Astrocyte of the hippocampus (primary cell): ENCODE data around the gene ZEB2.
A peak's percentile ranks its signal among the peaks of the same experiment; 100 is the strongest.

Experiments used
- DNase-seq: peaks from one replicate; pipeline ENCODE4 v3.0.0; 2011; ENCODE audit warnings: low read depth, low spot score

The ZEB2 gene

DNA sequence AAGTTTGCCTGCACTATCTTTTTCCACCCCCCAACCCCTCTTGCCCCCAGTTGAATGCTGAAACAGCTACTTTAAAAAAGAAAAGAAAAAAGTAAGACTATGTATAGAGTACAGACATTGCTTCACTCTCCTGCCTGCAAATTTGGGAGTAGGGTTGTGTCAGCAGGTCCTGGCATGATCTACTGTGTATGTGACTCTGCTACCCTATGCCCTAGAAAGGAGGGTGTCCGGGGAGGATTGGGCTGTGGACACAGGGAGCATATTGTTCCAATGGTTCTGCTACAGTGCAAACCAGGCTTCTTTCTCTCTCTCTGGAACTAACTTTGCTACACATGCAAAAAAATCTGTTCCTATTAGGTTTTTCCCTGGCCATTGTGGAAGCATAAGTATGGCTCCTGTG lies 9.9 kb upstream of the ZEB2 start:
- DNase-seq = no peak

DNA sequence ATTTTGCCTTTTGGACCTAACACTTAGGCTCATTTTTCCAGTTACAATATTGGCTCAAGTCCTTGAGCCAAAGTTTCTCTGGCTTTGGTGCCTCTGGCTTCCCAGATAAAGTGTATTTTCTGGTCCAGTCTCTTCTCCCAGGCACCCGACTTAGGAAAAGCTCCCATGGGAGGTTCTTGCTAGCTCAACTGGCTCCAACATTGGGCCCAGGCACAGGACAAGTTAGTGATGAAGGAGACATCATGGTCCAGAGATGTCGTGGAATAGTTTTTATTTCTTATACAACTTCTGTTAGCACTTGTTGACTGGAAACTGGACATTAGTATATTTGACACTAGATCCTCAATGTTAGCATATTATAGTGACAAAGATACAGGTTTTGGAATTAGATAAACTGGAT lies 8.2 kb upstream of the ZEB2 start:
- DNase-seq = no peak

DNA sequence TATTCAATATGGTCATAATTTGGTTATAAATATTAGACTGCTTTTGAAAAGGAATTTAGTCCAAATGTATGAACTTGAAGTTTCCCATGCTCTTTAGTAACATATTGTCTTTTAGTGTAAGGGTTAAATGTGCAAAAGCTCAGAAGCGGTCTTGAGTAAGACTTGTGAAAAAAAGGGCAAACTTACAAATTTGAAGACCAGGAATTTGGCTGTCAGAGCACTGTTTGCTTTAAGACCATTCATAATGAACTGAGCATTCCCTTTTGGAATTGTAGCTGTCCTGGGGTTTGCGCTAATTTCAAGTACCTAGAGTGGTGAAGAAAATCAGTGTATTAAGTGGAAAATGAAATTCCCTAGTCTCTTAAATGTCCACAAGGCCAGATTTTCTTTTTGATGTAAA lies 6.9 kb upstream of the ZEB2 start:
- no peak for DNase-seq

DNA sequence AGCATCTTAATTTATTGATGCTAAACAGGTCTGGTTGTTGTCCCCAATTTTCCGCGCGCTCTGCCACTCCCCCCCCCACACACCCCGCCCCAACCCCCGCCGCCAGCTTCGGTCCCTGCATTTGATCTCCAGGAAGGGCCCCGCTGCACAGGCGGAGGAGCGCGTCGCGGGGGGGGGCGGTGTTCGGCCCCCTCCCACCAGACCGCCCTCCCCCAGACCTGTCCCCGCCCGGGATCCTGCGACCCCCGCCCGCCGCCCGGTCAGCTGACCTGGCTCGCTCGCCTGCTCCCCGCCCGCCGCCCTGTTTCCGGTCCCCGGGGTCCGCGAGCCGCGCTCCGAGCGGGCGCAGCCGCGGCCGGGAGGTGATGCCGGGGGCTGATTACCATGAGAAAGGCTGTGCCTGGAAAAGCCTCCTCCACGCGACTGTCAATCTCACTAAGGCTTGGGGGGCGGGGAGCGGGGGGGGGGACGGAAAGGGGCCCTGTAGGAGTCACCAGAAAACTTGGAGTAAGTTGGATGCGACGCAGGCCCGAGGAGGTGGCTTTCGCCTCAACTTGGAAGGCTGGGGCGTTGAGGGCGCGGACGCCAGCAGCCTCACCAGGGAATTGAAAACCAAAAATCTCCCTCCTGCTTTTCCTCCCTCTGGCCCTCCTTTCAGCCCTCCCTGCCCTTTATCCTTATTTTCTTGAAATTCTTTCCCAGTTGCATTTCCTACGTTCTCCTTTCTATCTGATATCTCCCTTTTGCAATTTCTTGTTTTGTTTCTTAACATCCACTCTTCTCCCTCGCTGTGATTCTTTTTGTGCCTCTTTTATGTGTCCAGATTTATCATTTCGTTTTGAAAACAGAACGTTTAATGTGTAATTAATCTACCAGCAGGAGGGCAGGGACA lies 4.4 kb upstream of the ZEB2 start:
- peak; percentile 75 for DNase-seq

DNA sequence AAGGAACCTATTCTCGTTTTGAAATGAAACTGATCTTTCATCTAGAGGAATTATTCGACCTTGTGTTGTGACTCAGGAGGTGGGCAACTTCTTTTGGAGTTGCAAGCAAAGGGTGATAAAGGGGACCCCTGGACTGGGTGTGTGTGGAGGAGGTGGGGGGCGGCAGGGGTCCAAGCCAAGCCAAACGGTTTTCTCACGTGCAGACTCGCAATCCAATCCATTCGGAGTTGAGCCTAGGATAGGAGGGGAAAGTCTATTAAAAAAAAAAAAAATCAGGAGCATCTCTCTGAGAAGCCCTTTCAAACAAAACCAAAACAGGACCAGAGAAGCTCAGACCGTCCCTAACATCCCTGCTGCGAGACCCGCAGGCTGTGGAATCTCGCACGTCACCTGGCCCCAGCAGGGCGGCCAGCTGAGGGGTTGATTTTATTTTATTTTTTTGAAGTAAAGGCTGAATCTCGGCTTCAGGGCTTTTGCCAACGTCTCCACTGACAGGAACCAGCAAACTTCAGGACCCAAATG lies 3.7 kb upstream of the ZEB2 start:
- DNase-seq = peak; percentile 46

DNA sequence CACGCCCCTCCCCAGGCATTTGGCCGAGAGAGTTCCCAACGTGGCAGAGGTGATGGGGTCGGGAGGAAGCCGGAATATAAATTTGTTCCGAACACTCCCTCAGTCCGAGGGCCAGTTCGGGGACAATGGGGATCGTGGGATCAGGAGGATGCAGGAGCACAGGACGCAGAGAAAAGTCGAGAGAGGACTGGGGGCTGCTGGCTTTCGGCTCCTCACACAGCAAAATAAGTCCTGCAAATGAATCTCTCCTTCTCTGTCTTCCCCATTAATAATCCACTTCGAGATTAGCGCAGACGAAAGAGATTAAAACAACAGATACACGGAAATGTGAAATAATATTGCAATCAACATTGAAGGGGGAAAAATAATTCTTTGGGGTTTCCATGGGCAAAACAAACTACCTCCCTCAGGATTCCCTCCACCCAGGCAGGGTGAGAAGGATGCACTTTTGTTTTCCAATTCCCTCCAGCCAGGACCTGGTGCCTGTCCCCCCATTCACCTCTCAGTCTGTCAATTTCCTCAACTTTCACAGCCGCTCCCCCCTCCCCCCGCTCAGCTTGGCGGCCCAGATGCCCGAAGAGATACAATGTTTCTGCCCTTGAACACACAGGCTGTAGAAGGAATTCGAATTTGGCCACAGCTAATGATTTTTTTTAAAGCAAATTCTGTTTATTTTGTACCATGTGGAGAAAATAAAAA lies 3.1 kb upstream of the ZEB2 start:
- DNase-seq = peak; percentile 39

DNA sequence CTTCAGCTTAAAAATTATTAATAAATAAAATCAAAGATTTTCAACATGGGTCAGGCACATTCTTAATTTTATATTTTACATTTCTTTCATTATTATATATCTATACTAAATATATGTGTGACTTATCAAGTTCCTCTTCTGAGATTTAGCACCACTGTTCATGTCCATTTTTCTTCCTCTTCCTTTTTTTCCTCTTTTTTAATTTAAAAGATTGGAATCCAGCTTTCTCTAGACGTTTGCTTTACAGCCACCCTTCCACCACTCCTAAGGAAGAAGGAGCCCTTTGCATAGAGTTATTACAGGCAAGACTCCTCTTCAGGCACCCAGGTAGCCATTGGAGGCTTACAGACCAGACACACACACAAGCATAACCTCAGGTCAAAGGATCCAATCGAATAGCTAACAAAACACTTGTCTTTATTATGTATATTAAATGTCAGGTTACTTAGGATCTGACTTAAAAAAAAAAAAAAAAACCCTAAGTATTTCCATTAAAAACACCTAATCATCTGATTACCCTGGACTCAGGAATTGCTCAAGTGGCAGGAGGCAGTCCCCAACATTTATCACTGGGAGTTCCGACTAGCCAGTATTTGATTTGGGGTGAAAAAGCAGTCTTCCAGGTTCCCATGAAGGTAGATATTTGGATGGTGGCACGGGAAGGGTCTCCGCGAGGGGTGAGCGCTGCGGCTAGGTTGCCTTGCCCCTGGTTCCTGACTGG lies 2.4 kb upstream of the ZEB2 start:
- DNase-seq = no peak

DNA sequence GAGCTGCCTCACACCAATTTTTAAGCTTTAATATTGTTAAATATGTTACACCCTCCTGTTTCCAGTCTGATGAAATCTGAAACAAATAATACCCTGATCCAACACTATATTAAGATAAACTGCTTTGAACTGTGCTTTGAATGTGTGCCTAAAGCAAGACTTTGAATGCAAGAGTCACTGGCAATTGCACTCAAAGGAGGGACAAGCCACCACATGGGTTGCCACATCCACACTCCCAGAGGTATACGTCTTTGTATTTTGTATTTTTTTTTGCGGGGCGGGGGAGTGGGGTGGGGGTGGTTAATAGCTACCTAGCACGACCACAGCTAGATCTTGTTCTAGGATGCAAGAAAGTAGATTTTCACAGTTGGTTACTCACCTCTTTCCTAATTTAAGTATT lies 1.8 kb upstream of the ZEB2 start:
- no peak for DNase-seq

DNA sequence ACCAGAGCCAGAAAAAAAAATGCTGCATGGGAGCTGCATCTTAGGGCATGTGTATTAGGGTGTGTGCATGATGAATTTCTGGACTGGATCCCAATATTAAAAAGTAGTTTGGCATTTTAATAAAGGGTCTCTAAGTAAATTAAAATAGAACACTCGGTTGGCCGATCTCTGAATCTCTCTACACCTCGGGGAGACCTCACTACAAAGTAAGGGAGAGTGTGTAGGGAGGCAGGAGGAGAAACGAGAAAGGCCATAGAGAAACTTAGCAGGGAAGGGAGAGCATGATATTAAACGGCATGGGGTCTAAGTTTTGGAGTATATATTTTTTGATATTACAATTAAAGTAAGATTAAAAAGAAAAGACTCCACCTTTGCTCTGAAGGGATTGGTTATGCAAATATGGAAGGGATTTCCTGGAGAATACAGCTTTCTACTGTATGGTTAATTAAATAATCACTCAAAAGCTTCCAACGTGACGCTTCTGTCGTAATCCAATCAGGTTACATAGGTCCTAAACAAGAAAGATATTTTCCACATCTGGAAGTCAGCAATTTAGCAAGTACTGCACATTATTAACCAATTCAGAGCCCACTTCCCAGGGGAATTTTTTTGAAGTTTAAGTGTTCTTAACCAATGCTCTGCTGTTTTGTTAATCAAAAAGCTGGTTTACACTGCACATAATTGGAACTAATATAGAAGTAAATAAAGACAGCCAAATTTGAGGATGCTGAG lies 1.0 kb upstream of the ZEB2 start:
- no peak for DNase-seq

DNA sequence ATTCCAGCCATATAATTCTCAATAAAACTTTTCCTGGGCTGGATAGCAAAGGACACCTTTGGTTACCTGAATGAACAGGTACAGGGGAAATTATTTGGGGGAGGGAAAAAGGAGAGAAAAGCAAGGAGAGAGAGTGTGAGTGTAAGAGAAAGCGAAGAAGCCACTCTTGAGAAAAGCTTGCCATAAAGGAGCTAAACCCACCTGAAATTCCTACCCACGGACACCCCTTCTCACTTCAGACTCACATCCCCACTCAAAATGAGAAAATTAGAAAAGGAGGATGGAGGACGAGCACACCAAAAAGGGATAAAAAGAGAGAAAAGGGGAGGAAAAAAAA lies 354 bp downstream of the ZEB2 start:
- no peak for DNase-seq

DNA sequence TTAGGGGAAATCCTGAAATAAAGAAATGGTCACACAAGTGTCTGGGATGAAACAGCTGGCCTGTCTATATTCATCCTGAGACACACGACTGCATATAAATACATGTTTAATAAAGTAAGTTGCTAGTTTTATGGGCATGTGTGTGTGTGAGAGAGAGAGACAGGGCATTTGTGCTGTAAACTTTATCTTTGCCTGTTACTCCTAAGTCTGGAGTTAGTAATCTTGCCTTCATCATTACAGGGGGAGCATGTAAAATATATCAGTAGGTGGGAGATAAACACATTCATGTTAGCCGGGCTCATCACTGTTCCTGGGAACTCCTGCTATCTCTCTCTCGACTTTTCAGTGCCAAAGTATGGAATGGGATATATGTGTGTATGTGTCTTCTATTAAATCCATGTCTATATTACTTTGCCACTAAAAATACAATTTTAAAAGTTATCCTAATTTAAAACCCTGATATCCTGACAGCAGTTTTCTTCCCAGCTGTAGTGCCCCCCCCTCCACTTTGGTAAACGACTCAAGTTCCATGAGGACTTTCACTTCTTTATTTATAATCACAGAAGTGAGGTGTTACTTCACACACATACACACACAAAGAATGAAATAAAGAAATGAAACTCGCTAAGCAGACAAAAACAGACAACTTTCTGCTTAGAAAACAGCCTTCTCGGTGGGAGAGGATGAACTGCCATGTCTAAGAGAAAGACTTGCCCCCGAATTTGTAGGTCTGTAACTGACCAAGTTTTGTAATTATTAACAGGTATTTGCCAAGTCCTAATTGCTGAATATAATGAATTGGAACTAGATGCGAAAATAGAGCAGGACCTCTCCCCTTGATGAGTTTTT lies 947 bp downstream of the ZEB2 start:
- DNase-seq = peak; percentile 42

DNA sequence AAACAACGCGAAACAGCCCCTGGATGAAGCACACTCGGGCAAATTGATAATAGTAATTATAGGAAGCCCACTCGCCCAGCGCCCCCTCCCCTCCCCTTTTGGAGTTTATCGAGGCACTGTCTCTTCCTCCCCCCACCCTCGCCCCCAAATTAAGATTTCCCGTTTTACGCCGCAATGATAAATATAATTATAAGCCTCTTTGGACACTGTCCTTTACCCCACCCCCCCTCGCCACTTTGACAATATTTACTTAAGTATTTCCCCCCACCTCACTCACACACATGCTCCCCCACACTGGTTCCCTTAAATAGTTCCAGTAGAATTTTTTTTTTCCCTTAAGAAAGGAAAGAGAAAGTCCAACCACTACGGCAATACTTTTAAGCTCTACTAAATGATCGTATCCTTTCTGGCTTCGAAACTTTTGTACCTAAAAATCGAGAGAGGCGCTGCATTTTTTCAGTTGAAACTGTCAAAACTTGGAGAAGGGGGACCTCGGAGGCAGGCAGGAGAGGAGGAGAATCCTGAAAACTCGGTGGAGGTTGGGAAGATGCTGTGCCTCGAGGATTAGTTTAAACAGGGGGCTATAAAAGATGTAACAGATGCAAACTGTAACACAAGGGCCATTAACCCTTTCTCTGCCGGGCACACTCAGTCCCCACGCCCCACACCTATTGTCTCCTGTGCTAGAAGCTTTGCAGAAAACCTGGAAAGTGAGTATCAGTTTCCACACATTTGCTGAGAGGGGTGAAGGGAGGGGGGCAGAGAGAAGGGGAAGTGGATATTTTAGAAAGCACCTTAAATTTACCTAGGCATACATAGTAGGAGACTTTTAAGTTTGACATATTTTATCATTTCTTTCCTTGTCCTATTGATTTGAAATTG lies 1.8 kb downstream of the ZEB2 start:
- peak; percentile 58 for DNase-seq

DNA sequence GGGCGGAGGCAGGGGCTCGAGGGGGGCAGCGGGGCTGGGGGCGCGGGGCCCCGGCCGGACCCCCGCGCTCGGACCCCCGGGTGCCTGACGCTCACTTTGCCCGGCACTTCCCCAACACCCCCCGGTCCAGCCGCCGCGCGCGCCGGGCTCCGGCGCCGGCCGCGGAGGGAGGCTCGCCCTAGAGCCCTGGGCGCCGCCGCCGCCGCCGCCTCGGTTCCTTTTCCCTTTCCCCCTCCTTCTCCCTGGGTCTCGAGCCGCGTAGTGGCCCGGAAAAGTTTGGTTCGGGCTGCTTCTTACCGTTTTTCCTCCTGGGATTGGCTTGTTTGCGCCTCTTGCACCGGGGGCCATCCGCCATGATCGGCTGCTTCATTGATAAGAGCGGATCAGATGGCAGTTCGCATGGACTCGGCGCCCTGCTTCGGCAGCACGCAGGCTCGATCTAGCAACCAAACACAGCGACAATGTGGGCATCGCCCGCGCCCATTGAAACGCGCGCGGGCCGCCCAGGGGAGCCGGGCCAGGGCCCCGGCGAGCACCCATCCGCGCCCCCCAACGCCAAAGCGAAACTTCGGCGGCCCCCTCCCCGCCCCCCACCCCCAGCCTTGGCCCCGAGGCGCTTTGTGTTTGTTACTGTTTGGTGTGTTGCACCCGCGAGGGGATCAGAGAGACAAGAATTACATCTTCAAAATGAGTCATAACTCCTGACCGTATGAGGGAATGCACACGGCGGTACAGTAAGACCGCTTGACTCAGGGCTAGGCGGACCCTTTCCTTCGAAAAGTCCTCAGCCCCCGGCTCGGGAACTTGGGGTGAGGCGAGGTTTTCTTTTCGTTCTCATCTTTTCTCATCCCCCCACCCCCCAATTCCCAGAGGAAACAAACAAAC lies 2.7 kb downstream of the ZEB2 start:
- peak; percentile 90 for DNase-seq

DNA sequence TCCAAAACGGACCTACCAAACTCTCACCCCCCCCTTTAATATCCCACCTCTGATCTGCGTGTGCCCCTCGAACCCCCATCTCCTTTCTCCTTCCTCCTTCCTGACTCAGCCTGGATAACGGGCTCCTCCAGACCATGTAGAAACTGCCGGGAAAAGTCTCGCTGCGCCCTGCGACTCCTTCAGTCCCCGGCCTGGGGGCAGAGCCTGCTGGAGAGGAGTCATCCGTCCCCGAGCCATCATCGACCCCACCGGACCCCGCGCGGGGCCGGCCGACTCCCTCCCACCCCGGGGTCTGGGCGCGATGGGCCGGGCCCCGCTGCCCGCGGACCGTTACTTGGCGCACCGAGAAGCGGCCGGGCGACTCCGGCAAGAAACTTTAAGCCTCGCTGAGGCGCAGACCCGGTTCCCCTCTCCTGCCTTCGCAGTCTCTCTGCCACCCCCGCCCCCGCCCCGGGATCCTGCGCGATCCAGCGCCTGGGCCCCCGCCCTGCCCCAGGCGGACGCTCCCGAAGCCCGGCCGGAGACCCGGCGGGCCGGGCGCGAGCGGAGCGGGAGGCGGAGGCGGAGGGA lies 3.4 kb downstream of the ZEB2 start:
- peak; percentile 76 for DNase-seq

DNA sequence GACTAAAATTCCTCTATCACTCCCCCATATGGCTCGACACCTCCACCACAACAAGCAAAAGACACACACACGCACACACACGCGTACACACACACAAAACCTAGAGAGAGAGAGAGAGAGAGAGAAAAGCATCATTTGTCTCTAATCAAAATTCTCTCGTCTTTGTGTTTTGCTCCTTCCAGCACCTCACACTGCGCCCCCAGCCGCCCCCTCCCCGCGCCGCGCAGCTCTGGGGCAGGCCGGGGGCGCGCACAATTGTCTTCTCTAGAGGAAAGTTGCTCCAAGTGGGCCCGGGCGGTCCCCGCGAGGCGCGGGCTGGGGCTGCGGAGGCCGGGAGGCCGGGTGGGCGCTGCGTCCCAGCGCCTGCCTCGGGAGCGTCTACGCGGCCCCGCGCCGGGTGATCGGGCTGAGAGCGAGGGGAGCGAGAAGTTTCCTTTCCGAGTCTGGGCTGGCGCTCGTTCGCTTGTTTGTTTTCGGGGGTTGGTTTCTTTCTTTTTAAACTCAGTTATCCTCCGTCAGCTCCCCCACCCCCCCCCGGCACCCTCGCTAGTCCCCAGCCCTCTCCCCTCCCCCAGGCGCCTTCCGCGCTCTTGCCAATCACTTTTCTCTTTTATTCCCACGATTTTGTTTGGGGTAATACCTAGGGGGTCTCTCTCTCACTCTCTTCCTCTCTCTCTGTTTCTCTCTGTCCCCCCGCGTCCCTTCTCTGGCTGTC lies 4.1 kb downstream of the ZEB2 start:
- DNase-seq = peak; percentile 76

DNA sequence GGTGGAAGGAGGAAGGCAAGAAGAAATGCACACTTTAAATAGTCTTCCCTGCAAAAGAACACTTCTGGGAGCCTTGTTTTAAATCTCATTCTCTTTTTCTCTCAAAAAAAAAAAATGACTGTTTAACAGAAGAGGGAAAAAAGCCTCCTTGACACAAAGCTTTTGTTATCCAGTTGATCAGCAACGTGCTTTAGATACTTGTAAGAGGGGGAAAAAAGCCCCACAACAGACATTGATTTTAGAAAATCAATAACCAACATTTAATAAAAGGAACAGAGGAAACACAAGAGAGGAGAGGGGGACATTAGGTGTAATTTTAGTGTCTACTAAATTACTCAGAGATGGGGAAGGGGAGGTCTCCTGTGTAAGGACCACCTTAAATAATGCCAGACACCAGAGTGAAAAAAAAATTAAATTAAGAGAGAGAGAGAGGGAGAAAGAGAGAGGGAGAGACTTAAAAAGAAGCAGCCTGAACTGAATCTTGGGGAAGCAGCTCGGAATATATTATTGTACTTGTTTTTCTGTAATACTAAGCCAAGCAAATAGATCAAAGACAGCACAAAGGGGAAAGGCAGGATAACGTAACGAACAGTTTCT lies 4.7 kb downstream of the ZEB2 start:
- no peak for DNase-seq

DNA sequence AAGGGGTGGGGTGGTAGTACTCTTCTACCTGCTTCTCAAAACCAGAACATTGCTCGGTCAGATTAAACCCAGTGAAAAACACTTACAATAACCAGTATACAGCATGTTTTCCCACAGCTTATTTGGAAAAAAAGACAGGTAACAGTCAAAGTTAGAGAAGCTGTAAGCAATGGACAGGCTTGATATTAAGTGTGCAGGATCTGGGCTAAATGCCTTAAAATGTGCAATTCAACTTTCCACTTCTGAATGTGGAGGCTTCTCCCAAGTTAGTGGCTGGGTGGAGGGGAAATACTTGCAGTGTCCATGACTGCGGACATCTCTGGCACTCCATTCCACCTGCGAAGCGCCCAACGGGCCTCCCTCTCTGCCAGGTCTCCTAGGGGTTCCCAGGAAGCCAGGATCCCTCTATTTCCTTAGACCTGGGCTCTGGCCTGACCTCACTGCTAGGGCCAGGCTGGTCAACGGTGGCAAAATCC lies 5.3 kb downstream of the ZEB2 start:
- DNase-seq = peak; percentile 47
